ENCODE results near the gene CEND1. TPM values are rescaled to one million over a fixed set of nuclear protein-coding genes. Genes with fewer than 3 reads are reported as not detected.

The CEND1 gene
- total and polyA plus RNA-seq, 2 of the 13 experiments (the other 11 are each of a cell fraction or from before 2014, with no cell fraction given), result not detected

GRCh38 chr11:747158-748006 lies 42.5 kb downstream of the CEND1 start, which contains the start of gene TALDO1 (continued):
- TF ChIP-seq ZBTB37 (CRISPR knock-in tag; IDR thresholded peaks at IDR 0.05), result no peak
- TF ChIP-seq JARID2 (CRISPR knock-in tag; IDR thresholded peaks at IDR 0.05; ENCODE audit: insufficient replicate concordance), result no peak
- TF ChIP-seq TBP (CRISPR knock-in tag; IDR thresholded peaks at IDR 0.05), result no peak
- no peak; the same call in 1 of the 2 replicates for TF ChIP-seq FOXC1 (CRISPR knock-in tag; IDR thresholded peaks at IDR 0.05; ENCODE audit: borderline replicate concordance)
- no peak for TF ChIP-seq MAFG (CRISPR knock-in tag; IDR thresholded peaks at IDR 0.05)
- TF ChIP-seq TBL1XR1 (IDR thresholded peaks at IDR 0.05; ENCODE audit: borderline replicate concordance, low read length, partially characterized antibody), result no peak
- no peak for TF ChIP-seq U2AF2 (IDR thresholded peaks at IDR 0.05; ENCODE audit: low read depth, low read length)
- no peak for TF ChIP-seq FOXA1 (IDR thresholded peaks at IDR 0.05)
- TF ChIP-seq FOXA1 (CRISPR knock-in tag; IDR thresholded peaks at IDR 0.05), result no peak
- TF ChIP-seq ZNF720 (CRISPR knock-in tag; IDR thresholded peaks at IDR 0.05), result no peak
- TF ChIP-seq HMGXB3 (CRISPR knock-in tag; IDR thresholded peaks at IDR 0.05; ENCODE audit: borderline replicate concordance), result no peak; the same call in 1 of the 2 replicates
- TF ChIP-seq SMC3 (IDR thresholded peaks at IDR 0.05; ENCODE audit: low read length), result no peak
- TF ChIP-seq ZNF230 (CRISPR knock-in tag; IDR thresholded peaks at IDR 0.05), result peak; percentile 42; the same call in 1 of the 2 replicates
- no peak for TF ChIP-seq ZFP36L2 (CRISPR knock-in tag; IDR thresholded peaks at IDR 0.05)
- no peak for TF ChIP-seq ZNF549 (CRISPR knock-in tag; IDR thresholded peaks at IDR 0.05)
- peak; percentile 86 for TF ChIP-seq HNRNPLL (IDR thresholded peaks at IDR 0.05; ENCODE audit: low read depth, low read length, poor library complexity, severe bottlenecking)
- TF ChIP-seq TBX3 (IDR thresholded peaks at IDR 0.05; ENCODE audit: borderline replicate concordance), result no peak
- peak; percentile 45 for TF ChIP-seq DRAP1 (CRISPR knock-in tag; IDR thresholded peaks at IDR 0.05)
- TF ChIP-seq ZNF446 (CRISPR knock-in tag; IDR thresholded peaks at IDR 0.05), result no peak; the same call in none of the 2 replicates
- TF ChIP-seq ZNF292 (CRISPR knock-in tag; IDR thresholded peaks at IDR 0.05; ENCODE audit: borderline replicate concordance, low read depth), result no peak
- peak; percentile 77 for TF ChIP-seq NFYB (CRISPR knock-in tag; IDR thresholded peaks at IDR 0.05)
- TF ChIP-seq EP300 (IDR thresholded peaks at IDR 0.05; ENCODE audit: low read depth in 2 of 2, low read length in 2 of 2), result no peak
- no peak for TF ChIP-seq EP300 (CRISPR knock-in tag; IDR thresholded peaks at IDR 0.05; ENCODE audit: borderline replicate concordance)

Measured in HepG2 (cell line).